Spinal cord (tissue), 10 donors: ENCODE data around the gene KCNJ4. TPM values are rescaled to one million over a fixed set of nuclear protein-coding genes. Genes with fewer than 3 reads are reported as not detected.
A peak's percentile ranks its signal among the peaks of the same experiment; 100 is the strongest.
"Not testable (repeated sequence)": the region's sequence is repeated elsewhere in the genome, so short reads cannot be mapped to it uniquely, and the experiment has no call there.

Experiments used
- DNase-seq, 6 donors: peaks; one replicate each; pipeline versions ENCODE4 v3.0.0 to v3.0.0-alpha.2; 2013 to 2015; ENCODE audit warnings: low spot score in 6 of 6, low read depth in 4 of 6
- H3K27ac ChIP-seq: one replicate; pipeline ENCODE4 v1.5.1; 2013; ENCODE audit warnings: low read depth, low read length, control low read depth
- H3K27me3 ChIP-seq: one replicate; pipeline ENCODE4 v1.6.1; 2013; ENCODE audit warnings: low read length; ENCODE audit not compliant: control insufficient read depth, insufficient read depth
- H3K36me3 ChIP-seq: one replicate; pipeline ENCODE4 v1.6.1; 2013; ENCODE audit warnings: low read length; ENCODE audit not compliant: control insufficient read depth, insufficient read depth
- H3K4me1 ChIP-seq: one replicate; pipeline ENCODE4 v1.6.1; 2013; ENCODE audit warnings: low read length; ENCODE audit not compliant: control insufficient read depth, insufficient read depth
- H3K4me3 ChIP-seq: one replicate; pipeline ENCODE4 v1.5.1; 2013; ENCODE audit warnings: low read depth, low read length, control low read depth
- H3K9me3 ChIP-seq: one replicate; pipeline ENCODE4 v1.6.1; 2013; ENCODE audit warnings: low read length; ENCODE audit not compliant: control insufficient read depth, insufficient read depth
- WGBS: methylation state at CpG from one replicate; pipeline ENCODE4 v1.1.5; 2013; ENCODE audit warnings: missing lambda C conversion rate; ENCODE audit not compliant: insufficient coverage; 5-methylcytosine and 5-hydroxymethylcytosine counted together
- polyA plus RNA-seq, 2 donors: library from polyadenylated mRNA; unstranded; fragments of 120-200 nt; gene quantifications; one replicate each; pipeline ENCODE4 v1.2.1, GENCODE V29; 2013; ENCODE audit not compliant: insufficient read length in 2 of 2
- total RNA-seq, 2 donors: library from RNA; depleted of rRNA in 1 of 2; stranded (reverse); fragments of 120-200 nt in 1 of 2; fragments of >200 nt in 1 of 2; gene quantifications; one replicate each; pipeline versions ENCODE4 v1.2.3 to v1.2.4, GENCODE V29; 2013 to 2014
- donor health status: healthy.

Gene KCNJ4
- total and polyA plus RNA-seq, 4 donors, result 0.79 to 1.2 (median 1.2) TPM

GRCh38 chr22:38395944-38396343, 59.1 kb downstream of the KCNJ4 start:
- H3K27ac ChIP-seq, H3K4me3 ChIP-seq, DNase-seq, H3K36me3 ChIP-seq, H3K9me3 ChIP-seq, H3K27me3 ChIP-seq: not testable (repeated sequence)
- H3K4me1 ChIP-seq, result peaks cover 12% of the 10 kb centered on the region

DNA sequence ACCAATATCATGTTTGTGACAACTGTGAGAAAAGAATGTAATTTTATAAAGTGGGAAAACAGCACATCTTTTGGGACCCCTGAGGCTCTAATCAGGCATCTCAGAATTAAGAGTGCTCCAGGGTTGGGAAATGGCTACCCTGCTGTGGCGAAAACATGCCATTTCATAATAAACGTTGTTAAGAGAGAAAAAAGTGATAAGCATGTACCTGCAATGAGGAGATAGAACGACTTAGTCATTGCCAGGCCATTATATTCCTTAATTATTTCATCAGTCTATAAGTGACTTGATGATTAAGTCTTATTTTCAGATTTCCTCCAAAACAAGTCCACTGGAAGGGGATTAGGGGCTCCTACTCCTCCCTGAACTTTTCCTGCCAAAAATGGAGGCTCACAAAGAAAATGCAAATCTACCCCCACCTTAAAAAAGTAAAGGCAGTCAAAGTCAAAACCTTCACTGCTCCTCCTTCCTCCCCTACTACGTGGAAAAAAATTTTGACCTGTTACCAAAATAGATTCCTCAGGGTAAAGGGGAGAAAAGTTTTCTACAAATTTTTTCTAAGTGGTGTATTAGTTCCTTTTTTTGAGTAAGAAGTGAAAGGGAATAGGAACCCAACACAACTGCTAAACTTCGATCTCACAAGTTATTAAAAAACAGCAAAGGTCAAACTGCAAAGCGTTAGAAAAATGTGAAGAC, 59.9 kb downstream of the KCNJ4 start:
- H3K9me3 ChIP-seq, H3K27ac ChIP-seq, H3K4me3 ChIP-seq, H3K27me3 ChIP-seq, H3K36me3 ChIP-seq: not testable (repeated sequence)
- DNase-seq, result peak in 1 of 6 donors; percentile 6
- WGBS, result no CpG with 5 or more reads among the region's 6 CpGs
- H3K4me1 ChIP-seq, result peaks cover 12% of the 10 kb centered on the region

- not testable (repeated sequence) for DNase-seq, H3K4me3 ChIP-seq, H3K27me3 ChIP-seq, H3K4me1 ChIP-seq, H3K9me3 ChIP-seq, H3K27ac ChIP-seq, H3K36me3 ChIP-seq
- no CpG with 5 or more reads among the region's 4 CpGs for WGBS
Observed at GRCh38 chr22:38389428-38389818, 65.6 kb downstream of the KCNJ4 start.

DNA sequence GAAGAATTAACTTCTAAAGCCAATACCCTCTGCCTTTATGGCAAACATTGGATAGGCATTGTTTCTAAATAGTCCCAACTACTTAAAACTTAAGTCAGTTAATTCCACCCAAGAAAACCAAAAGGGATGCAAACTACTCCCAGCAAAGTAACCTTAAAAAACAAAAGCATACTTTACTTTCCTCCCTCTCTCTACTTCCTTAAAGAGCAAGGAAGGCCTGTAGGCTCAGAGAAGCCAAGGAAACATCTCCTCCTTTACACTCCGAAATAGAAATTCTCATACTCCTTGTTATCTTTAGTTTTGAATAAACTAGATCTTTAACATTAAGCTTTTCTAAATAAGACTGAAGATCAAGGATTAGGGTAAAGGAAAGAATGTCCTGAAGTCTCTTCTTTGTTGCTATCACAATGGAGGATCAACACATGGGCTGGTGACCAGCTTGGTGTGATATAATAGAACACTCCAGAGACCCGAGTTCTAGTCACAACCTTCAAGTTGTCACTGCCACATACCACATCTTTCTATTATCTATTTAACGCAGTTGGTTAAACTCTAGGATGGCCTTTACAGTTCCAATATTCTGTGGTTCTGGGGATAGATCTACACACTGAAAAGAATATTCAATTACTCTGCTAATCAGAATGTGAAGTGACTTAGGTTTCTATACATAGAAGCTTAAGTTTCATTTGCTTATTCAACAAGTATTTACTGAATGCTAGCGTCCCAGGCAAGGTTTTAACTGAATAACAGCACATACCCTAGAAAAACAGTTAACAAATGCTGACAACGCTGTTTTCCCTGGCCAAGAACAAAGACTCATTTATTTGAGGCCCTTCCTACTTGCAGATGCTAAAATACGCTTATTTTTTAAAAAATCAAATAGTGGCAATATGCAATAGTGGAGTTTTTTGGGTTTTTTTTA, 66.2 kb downstream of the KCNJ4 start:
- H3K4me1 ChIP-seq, H3K9me3 ChIP-seq, DNase-seq, H3K27me3 ChIP-seq, H3K27ac ChIP-seq, H3K4me3 ChIP-seq, H3K36me3 ChIP-seq: not testable (repeated sequence)
- no CpG with 5 or more reads among the region's 6 CpGs for WGBS

DNA sequence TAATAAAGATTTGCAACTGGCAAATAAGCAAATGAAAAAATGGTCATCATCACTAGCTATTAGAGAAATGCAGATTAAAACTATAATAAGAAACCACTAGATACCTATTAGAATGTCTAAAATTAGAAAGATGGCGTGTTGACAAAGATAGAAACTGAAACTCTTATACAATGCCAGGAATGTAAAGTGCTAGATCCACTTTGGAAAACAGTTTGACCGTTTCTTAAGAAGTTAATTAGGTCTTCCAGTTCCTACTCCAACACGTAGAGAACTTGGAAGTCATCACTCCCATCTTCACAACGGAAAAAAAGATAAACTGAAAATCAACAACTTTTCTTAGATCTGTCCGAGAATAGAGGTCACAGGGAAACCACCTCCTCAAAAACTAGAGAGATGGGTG, 68.1 kb downstream of the KCNJ4 start:
- WGBS, result no CpG with 5 or more reads among the region's 5 CpGs

GRCh38 chr22:38383417-38383816, 71.6 kb downstream of the KCNJ4 start:
- Histone ChIP-seq H3K4me3 (no peak overlapping the region), H3K36me3 (no peaks in the 10 kb centered on the region), H3K9me3 (no peaks in the 10 kb centered on the region), H3K4me1 (no peaks in the 10 kb centered on the region), H3K27me3 (no peaks in the 10 kb centered on the region), H3K27ac (no peak overlapping the region)
- 33% methylated on average over 1 of the region's 2 CpGs for WGBS
- no peak for DNase-seq

More for the DNA sequence above, 68.1 kb downstream of the KCNJ4 start:
- DNase-seq, H3K4me3 ChIP-seq, H3K4me1 ChIP-seq, H3K36me3 ChIP-seq, H3K27me3 ChIP-seq, H3K9me3 ChIP-seq, H3K27ac ChIP-seq: not testable (repeated sequence)

DNA sequence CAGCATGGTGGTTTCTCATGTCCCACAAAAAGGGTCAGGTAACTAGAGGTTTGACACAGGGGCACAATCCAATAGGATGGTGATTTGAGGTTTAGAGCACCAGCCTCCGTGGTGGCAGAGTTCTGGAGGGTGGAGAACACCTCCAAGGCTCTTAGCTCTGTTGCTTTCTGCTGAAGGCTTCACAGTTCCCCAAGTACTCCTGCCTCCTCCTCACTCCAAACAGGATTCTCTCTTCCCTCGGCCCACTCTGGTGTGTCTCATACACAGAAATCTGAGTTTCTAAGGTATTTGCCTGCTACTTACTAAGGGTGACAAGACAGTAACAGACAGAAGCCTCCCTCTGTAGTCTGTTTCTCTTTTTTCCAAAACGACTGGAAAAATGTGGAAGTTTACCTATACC, 73.6 kb downstream of the KCNJ4 start:
- not testable (repeated sequence) for H3K36me3 ChIP-seq, H3K27me3 ChIP-seq, H3K9me3 ChIP-seq, H3K4me1 ChIP-seq, DNase-seq, H3K27ac ChIP-seq, H3K4me3 ChIP-seq
- 90% methylated on average over 2 of the region's 3 CpGs for WGBS

Other genes with a start within 250 kb of the KCNJ4 start
- gene TMEM184B, start 182.2 kb downstream of the KCNJ4 start, total RNA-seq, result 10 to 100 TPM; 15.6 to 17.6 TPM
- 10 to 100 TPM; 65.4 to 85.6 TPM for gene TMEM184B, start 182.2 kb downstream of the KCNJ4 start, polyA plus RNA-seq
- gene CSNK1E, start 137.8 kb downstream of the KCNJ4 start, total RNA-seq, result 100 to 1,000 TPM in 1 of 2 donors, 10 to 100 TPM in 1; 69.1 to 113 TPM
- 100 to 1,000 TPM; 227 to 254 TPM for gene CSNK1E, start 137.8 kb downstream of the KCNJ4 start, polyA plus RNA-seq
- 10 to 100 TPM; 24.6 to 28.5 TPM for gene KDELR3, start 12.9 kb upstream of the KCNJ4 start, total RNA-seq
- gene KDELR3, start 12.9 kb upstream of the KCNJ4 start, polyA plus RNA-seq, result 10 to 100 TPM in 1 of 2 donors, 1 to 10 TPM in 1; 3.8 to 11.4 TPM
- 100 to 1,000 TPM; 564 to 606 TPM for gene DDX17, start 51.1 kb upstream of the KCNJ4 start, total RNA-seq
- gene DDX17, start 51.1 kb upstream of the KCNJ4 start, polyA plus RNA-seq, result 100 to 1,000 TPM; 546 to 591 TPM
- gene DMC1, start 115.0 kb upstream of the KCNJ4 start, total RNA-seq, result 1 to 10 TPM; 3.8 to 3.9 TPM
- gene DMC1, start 115.0 kb upstream of the KCNJ4 start, polyA plus RNA-seq, result 1 to 10 TPM; 1.9 to 2.9 TPM
- 1 to 10 TPM; 5.9 to 8.8 TPM for gene FAM227A, start 201.2 kb upstream of the KCNJ4 start, total RNA-seq
- 1 to 10 TPM; 6.5 to 9.4 TPM for gene FAM227A, start 201.2 kb upstream of the KCNJ4 start, polyA plus RNA-seq
- 10 to 100 TPM; 16.1 to 37.5 TPM for gene CBY1, start 201.4 kb upstream of the KCNJ4 start, total RNA-seq
- gene CBY1, start 201.4 kb upstream of the KCNJ4 start, polyA plus RNA-seq, result 10 to 100 TPM; 38.1 to 53.0 TPM
- gene TOMM22, start 226.8 kb upstream of the KCNJ4 start, total RNA-seq, result 10 to 100 TPM; 38.4 to 52.3 TPM
- 10 to 100 TPM; 78.7 to 86.1 TPM for gene TOMM22, start 226.8 kb upstream of the KCNJ4 start, polyA plus RNA-seq
- 10 to 100 TPM; 36.4 to 51.0 TPM for gene JOSD1, start 245.7 kb upstream of the KCNJ4 start, total RNA-seq
- gene JOSD1, start 245.7 kb upstream of the KCNJ4 start, polyA plus RNA-seq, result 10 to 100 TPM; 35.4 to 43.1 TPM